Thyroid gland (tissue), 4 donors: ENCODE results near the gene SCAMP1. TPM values are rescaled to one million over a fixed set of nuclear protein-coding genes. Genes with fewer than 3 reads are reported as not detected.

Source experiments
- DNase-seq, 2 donors: peaks; one replicate each; pipeline ENCODE4 v3.0.0-alpha.2; 2019
- H3K27ac ChIP-seq, 3 donors: fragments of 200-600 bp; sonication (generic); 1 replicate in 2 of 3; 2 replicates in 1 of 3; pipeline ENCODE4 v1.5.1; 2016 to 2019; ENCODE audit warnings: mild to moderate bottlenecking in 1 of 3, moderate library complexity in 1 of 3
- H3K27me3 ChIP-seq: fragments of 200-600 bp; sonication (generic); one replicate; pipeline ENCODE4 v1.5.1; 2019
- H3K36me3 ChIP-seq, 2 donors: fragments of 200-600 bp; sonication (generic); one replicate each; pipeline ENCODE4 v1.5.1; 2016 to 2019
- H3K4me1 ChIP-seq, 2 donors: fragments of 200-600 bp; sonication (generic); one replicate each; pipeline ENCODE4 v1.5.1; 2017 to 2019
- H3K4me3 ChIP-seq, 3 donors: fragments of 200-600 bp; sonication (generic); replicated peaks in 1 of 3; 1 replicate in 2 of 3; 2 replicates in 1 of 3; pipeline ENCODE4 v1.5.1; 2016; ENCODE audit warnings: mild to moderate bottlenecking in 1 of 3
- H3K9me3 ChIP-seq: fragments of 200-600 bp; sonication (generic); one replicate; pipeline ENCODE4 v1.5.1; 2017
- CTCF ChIP-seq, 6 experiments: fragments of 200-600 bp in 3 of 6; fragments of 450-650 bp in 3 of 6; sonication (generic) in 3 of 6; IDR thresholded peaks; one replicate each; pipeline ENCODE4 v1.5.1; 2016 to 2019; ENCODE audit warnings: antibody characterized with exemption in 6 of 6, mild to moderate bottlenecking in 2 of 6, inconsistent platforms in 1 of 6, moderate library complexity in 1 of 6
- POLR2A ChIP-seq, 2 donors: fragments of 450-650 bp; IDR thresholded peaks; one replicate each; pipeline ENCODE4 v1.6.1; 2017; ENCODE audit warnings: antibody characterized with exemption in 2 of 2, mild to moderate bottlenecking in 2 of 2, moderate library complexity in 1 of 2
- WGBS, 2 donors: methylation state at CpG; one replicate each; pipeline ENCODE4 v1.1.5; 2017; 5-methylcytosine and 5-hydroxymethylcytosine counted together
- intact Hi-C: fragments of 100-400 bp; cut with DNase I; formaldehyde crosslinking; loops from one replicate; pipeline ENCODE4 v1.15.1; 2023
- total RNA-seq, 4 donors: library from RNA; depleted of rRNA; stranded (reverse); fragments of >200 nt; gene quantifications; one replicate each; pipeline ENCODE4 v1.2.3, GENCODE V29; 2016

SCAMP1 gene
- total RNA-seq, 4 donors from 2014 or later, result 45.0 to 56.1 (median 49.9) TPM

GRCh38 chr5:78326930-78327329, 33.5 kb upstream of the SCAMP1 start:
- H3K27me3 ChIP-seq, result no peaks in the 10 kb centered on the region
- DNase-seq, result no peak
- intact Hi-C loops, result no loop called here
- H3K9me3 ChIP-seq, result no peaks in the 10 kb centered on the region
- H3K4me1 ChIP-seq, result peaks cover 0 to 2% of the 10 kb centered on the region in 2 donors
- no peak overlapping the region for H3K4me3 ChIP-seq
- WGBS, 2 donors, result 90 to 98% methylated on average over 3 of the region's 3 CpGs
- H3K27ac ChIP-seq, result no peak overlapping the region
- no peaks in the 10 kb centered on the region for H3K36me3 ChIP-seq
- no peak for TF ChIP-seq CTCF (IDR thresholded peaks at IDR 0.05)
- no peak for TF ChIP-seq POLR2A (IDR thresholded peaks at IDR 0.05)

DNA sequence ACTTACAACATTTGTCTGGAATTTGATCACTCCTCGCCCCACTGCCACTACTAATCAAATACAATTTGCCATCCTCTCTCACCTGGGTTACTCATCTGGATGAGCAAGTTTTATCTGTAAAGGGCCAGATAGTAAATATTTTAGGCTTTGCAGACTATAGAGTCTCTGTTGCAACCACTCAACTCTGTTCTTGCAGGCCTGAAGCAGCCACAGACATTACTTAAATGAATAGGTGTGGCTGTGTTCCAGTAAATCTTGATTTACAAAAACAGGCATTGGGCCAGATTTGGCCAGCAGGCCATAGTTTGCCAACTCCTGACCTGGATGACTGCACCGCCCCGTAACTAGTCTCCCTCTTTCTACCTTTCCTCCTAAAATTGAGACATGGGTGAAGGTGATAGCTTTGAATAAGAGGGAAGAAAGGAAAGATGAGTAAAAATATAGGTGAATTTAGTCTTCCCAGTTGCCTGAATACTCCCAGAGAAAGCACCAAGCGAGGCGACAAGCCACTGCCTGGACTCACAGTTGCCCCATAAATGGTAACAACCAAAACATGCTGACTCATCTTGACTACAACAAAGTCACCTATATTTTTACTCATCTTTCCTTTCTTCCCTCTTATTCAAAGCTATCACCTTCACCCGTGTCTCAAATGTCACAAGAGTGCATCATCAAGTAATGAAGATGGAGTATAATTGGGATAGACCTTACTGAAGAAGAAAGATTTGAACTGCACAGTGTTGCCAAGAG, 32.5 kb upstream of the SCAMP1 start:
- peak; percentile 64 for DNase-seq
- TF ChIP-seq POLR2A (IDR thresholded peaks at IDR 0.05) (no peak), CTCF (IDR thresholded peaks at IDR 0.05) (no peak)
- Histone ChIP-seq H3K4me3 (no peak overlapping the region), H3K27me3 (no peaks in the 10 kb centered on the region), H3K27ac (no peak overlapping the region), H3K4me1 (peaks cover 0 to 2% of the 10 kb centered on the region in 2 donors), H3K9me3 (no peaks in the 10 kb centered on the region), H3K36me3 (no peaks in the 10 kb centered on the region)
- WGBS, 2 donors, result 72% methylated on average over 6 of the region's 6 CpGs
- intact Hi-C loops, result no loop called here

- WGBS, 2 donors, result 96% methylated on average over 5 of the region's 5 CpGs
- no peak overlapping the region for H3K4me3 ChIP-seq
- H3K36me3 ChIP-seq, result no peaks in the 10 kb centered on the region
- DNase-seq, result no peak
- H3K27ac ChIP-seq, result no peak overlapping the region
- TF ChIP-seq POLR2A (IDR thresholded peaks at IDR 0.05), result no peak
- TF ChIP-seq CTCF (IDR thresholded peaks at IDR 0.05), result no peak
- H3K9me3 ChIP-seq, result no peaks in the 10 kb centered on the region
- intact Hi-C loops, result no loop called here
- H3K27me3 ChIP-seq, result no peaks in the 10 kb centered on the region
- peaks cover 0 to 2% of the 10 kb centered on the region in 2 donors for H3K4me1 ChIP-seq
Measured at GRCh38 chr5:78328585-78329173, 31.7 kb upstream of the SCAMP1 start.

- intact Hi-C loops, result no loop called here
- TF ChIP-seq CTCF (IDR thresholded peaks at IDR 0.05) (no peak), POLR2A (IDR thresholded peaks at IDR 0.05) (no peak)
- no peak for DNase-seq
- no peaks in the 10 kb centered on the region for H3K9me3 ChIP-seq
- peaks cover 0 to 2% of the 10 kb centered on the region in 2 donors for H3K4me1 ChIP-seq
- no peak overlapping the region for H3K4me3 ChIP-seq
- H3K36me3 ChIP-seq, result no peaks in the 10 kb centered on the region
- no peak overlapping the region for H3K27ac ChIP-seq
- no peaks in the 10 kb centered on the region for H3K27me3 ChIP-seq
Measured at GRCh38 chr5:78331523-78332080, 28.8 kb upstream of the SCAMP1 start.

- Histone ChIP-seq H3K4me1 (peaks cover 2 to 5% of the 10 kb centered on the region in 2 donors), H3K27me3 (no peaks in the 10 kb centered on the region), H3K27ac (no peak overlapping the region), H3K4me3 (no peak overlapping the region), H3K36me3 (no peaks in the 10 kb centered on the region), H3K9me3 (no peaks in the 10 kb centered on the region)
- TF ChIP-seq POLR2A (IDR thresholded peaks at IDR 0.05) (no peak), CTCF (IDR thresholded peaks at IDR 0.05) (no peak)
- no peak for DNase-seq
- WGBS, 2 donors, result 56 to 57% methylated on average over 3 of the region's 3 CpGs
- intact Hi-C loops, result no loop called here
Measured at GRCh38 chr5:78334811-78335210, 25.6 kb upstream of the SCAMP1 start.
